ENCODE results near the gene DDX17.
"Not testable (repeated sequence)": the region's sequence is repeated elsewhere in the genome, so short reads cannot be mapped to it uniquely, and the experiment has no call there.

Gene DDX17

GRCh38 chr22:38490915-38491314 lies 15.2 kb downstream of the DDX17 start:
- DNase-seq = peak; percentile 62

- DNase-seq = no peak
Observed at GRCh38 chr22:38490475-38490874, 15.6 kb downstream of the DDX17 start.

DNA sequence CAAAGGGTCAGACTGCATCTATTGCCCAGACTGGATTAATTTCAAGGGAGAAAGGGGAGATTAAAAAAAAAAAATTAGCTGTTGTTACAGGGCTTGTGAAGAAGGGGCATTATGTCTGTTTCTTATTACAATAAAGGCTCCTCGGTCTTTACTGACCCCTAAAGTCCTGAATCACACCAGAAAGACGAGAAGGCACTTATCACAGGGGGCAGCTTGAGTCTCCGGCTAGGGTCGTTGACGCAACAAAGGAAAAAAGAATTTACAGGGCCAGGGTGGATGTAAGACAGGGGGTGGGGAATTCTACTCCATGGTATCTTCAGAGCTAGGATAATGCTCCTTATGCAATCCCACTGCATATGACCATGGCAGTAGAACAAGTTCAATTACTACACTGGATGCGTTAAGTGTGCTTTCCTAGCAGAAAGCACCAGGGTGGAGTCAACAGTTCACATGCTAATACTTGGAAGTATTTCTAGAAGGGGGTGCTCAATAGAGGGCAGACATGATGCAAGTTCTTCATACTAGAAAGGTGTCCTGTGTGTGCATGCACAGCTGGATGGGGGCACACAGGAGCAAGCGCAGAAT lies 16.5 kb downstream of the DDX17 start:
- no peak for DNase-seq

GRCh38 chr22:38489142-38489541 lies 17.0 kb downstream of the DDX17 start:
- DNase-seq = no peak

- DNase-seq = no peak
Observed at GRCh38 chr22:38487946-38488345, 18.2 kb downstream of the DDX17 start.

DNA sequence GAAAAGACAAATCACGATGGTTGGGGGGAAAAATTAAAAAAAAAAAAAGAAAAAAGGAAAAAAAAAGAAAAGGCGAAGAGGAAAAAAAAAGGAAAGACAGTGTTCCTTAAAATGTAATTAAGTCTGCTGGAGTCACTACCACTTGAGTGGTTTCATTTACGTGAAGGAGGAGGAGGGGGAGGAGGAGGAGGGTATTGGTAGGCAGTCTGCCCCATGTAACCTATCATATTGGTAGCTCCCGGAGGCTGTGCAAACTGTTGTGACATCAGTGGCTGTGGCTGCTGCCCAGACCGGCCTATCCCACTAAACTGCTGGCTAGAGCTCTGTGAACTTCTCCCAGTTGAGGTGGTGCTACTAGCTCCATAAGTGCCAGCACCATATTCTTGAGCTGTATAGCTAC lies 20.3 kb downstream of the DDX17 start:
- no peak for DNase-seq

GRCh38 chr22:38484244-38484643 lies 21.9 kb downstream of the DDX17 start:
- no peak for DNase-seq

- DNase-seq = no peak
Observed at GRCh38 chr22:38482662-38483308, 23.3 kb downstream of the DDX17 start.

- no peak for DNase-seq
Observed at GRCh38 chr22:38481871-38482332, 24.2 kb downstream of the DDX17 start.

DNA sequence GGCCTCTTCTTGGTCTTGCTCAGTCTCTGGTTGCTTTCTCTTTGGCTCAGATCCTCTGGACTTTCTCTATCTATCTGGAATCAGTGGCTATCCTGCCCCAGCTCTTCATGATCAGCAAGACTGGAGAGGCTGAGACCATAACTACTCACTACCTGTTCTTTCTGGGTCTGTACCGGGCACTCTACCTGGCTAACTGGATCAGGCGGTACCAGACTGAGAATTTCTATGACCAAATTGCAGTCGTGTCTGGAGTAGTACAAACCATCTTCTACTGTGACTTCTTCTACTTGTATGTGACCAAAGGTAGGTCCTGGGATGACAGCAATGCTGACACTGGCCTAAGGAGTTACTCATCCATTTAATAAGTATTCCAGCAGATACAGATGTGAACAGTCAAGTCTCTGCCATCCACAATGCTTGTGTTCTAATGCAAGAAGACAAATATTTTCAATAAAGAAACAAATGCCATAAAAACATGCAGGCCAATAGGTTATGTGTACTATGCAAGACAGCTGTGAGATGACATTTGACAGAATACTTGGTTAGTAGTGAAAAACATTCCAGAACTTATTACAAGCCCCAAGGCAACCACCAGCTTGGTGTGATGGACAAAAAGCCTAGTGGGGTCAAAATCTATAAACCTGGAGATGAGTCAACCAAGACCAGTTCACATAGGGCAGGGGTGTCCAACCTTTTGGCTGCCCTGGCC lies 24.8 kb downstream of the DDX17 start:
- DNase-seq = no peak

DNA sequence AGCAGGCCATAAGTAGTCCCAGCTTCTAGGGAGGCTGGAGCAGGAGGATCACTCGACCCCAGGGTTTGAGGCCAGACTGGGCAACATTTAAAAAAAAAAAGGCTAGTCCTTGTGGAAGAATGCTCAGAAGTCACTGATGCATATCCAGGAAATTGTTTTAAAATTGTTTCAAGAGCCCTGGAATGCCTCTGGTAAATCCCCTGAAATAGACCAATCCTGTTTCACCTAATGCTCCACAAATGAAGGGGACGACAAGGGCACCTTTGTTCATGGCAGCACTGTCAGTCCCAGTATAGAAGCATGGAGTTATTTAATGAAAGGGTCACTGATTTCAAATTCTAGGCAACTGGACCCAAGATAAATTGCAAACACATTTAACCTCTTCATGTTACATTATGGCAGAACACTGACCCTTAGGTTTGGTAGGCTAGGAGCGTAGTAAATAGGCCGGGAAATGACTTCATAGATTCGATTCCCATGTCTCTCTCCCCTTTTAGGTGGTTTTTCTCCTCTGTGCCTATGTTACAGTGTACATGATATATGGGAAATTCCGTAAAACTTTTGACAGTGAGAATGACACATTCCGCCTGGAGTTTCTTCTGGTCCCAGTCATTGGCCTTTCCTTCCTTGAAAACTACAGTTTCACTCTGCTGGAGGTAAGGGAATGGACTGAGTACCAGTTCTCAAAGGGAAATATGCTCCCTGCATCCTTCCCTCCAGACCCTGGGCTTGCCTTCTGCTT lies 26.8 kb downstream of the DDX17 start:
- DNase-seq = no peak

- no peak for DNase-seq
Observed at GRCh38 chr22:38477585-38477984, 28.5 kb downstream of the DDX17 start.

GRCh38 chr22:38474003-38474607 lies 32.0 kb downstream of the DDX17 start:
- peak; percentile 7 for DNase-seq

- peak; percentile 15 for DNase-seq
Observed at GRCh38 chr22:38471237-38471636, 34.9 kb downstream of the DDX17 start.

- not testable (repeated sequence) for DNase-seq
Observed at GRCh38 chr22:38470179-38470578, 35.9 kb downstream of the DDX17 start.

GRCh38 chr22:38469306-38469781 lies 36.8 kb downstream of the DDX17 start:
- no peak for DNase-seq

DNA sequence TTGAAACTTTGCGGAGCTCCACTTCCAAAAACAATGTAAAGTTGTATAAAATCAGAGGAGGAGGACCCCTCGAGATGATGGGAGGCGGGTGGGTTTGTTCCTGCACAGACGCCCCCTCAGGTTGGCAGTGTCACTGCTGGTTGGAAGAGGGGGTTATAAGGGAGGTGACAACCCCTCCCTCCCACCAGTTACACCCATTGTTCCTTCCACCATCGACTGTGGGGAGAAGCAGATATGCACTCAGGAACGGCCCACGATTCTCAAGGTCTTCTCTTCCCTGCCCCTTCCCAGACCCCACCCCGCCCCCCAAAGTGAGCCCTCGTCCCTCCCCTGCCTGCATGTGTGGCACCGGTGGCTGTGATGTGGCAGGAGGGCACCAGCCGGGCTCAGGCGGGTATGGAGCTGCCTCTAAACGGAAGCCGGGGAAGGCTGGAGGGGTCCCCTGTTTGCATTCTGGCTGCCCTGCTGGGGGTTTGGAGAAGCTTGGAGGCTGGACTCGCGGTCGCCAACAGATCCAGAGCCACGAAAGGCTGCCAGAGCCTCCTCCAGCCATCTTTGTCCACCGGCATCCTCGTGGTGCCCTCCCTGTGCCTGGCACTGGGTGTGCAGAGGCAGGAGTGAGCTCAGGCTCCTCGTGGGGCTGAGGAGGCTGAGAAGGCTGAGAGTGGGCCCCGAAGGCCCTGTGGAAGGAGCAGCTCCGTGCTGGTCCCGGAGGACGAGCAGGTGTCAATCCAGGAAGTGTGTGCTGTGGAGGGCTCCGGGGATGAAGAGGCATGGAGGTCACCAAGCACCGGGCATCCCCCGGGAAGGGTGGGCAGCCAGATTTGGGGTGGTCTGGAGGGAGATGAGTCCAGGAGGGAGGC lies 37.4 kb downstream of the DDX17 start:
- DNase-seq = no peak

GRCh38 chr22:38467904-38468442 lies 38.1 kb downstream of the DDX17 start, which contains the start of gene KDELR3:
Gene KDELR3 (plus strand): TSS chr22:38468096. CDS start chr22:38468234, 138 bp downstream.
- DNase-seq = peak; percentile 80

DNA sequence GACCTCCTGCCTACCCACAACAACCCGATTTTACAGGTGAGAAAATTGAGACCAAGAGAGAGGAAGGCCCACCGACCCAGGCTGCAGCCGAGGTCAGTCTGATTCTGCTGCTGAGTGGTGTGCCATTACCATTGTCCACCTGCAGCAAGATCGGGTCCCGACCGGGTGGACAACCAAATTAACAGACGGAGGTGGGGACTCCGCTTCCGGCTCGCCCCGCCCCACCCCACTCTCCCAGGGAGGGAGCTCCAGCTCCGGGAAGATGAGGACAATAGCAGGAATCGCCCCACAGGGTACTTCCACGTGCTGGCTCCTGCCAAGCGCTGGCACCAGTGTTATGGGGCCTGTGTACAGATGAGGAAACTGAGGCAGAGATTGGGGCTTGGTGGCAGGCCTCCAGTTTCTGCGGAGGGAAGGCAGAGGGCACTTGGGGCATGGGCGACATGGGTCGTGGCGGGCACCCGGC lies 38.6 kb downstream of the DDX17 start:
- peak; percentile 51 for DNase-seq

DNA sequence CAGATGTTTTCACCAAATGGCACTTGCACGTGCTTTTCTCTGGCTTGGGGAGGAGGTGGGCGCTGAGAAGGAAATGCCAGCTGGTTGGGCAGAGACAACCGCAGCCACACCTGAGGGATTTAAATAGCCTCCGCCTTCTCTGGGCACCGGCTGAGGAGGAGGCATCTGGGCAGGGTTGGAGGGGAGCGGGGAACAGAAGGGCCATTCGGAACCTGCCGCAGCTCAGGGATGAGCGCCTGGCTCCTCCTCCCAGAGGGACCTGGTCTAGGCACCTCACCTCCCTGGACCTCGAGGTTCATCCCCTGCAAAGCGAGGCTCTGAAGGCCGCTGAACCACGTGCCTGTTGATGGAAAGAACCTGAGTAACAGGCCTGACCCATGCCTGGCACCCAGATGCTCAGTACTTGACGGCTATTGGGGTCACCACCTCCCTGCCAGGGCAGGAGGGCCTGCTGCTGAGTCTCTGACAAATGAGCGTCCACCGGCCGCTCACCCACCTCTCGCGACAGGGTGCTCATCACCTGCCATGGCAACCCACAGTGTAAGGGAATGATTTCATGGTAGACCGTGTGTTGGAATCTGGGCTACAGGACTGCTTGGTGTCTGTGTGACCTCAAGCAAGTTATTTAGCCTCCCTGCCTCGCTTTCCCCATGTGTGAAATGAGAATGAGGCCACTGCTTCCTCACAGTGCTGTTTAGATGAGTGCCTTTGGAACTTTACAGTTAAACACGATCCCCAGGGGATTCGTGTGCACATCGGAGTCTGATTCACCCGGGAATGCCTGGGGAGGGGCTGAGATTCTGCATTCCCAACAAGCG lies 40.2 kb downstream of the DDX17 start:
- no peak for DNase-seq

All from femur (tissue), 1 donor.